Muscle of leg (tissue), 11 donors: ENCODE data around the gene PLCL1. TPM values are rescaled to one million over a fixed set of nuclear protein-coding genes. Genes with fewer than 3 reads are reported as not detected.

Experiments
- DNase-seq: peaks from one replicate; pipeline ENCODE4 v3.0.0; 2013
- H3K27ac ChIP-seq: one replicate; pipeline ENCODE4 v1.5.1; 2013; ENCODE audit warnings: mild to moderate bottlenecking, low read length, control low read depth
- H3K27me3 ChIP-seq: one replicate; pipeline ENCODE4 v1.6.1; 2013; ENCODE audit warnings: low read length; ENCODE audit not compliant: control insufficient read depth, insufficient read depth
- H3K36me3 ChIP-seq: one replicate; pipeline ENCODE4 v1.6.1; 2013; ENCODE audit warnings: low read length; ENCODE audit not compliant: control insufficient read depth, insufficient read depth
- H3K4me1 ChIP-seq: one replicate; pipeline ENCODE4 v1.6.1; 2013; ENCODE audit warnings: low read length; ENCODE audit not compliant: control insufficient read depth, insufficient read depth
- H3K4me3 ChIP-seq: one replicate; pipeline ENCODE4 v1.5.1; 2013; ENCODE audit warnings: low read length, control low read depth
- H3K9me3 ChIP-seq: replicated peaks from 2 replicates; pipeline ENCODE4 v1.6.1; 2013; ENCODE audit warnings: low read depth, low read length; ENCODE audit not compliant: control insufficient read depth
- WGBS: methylation state at CpG from one replicate; pipeline ENCODE4 v1.1.5; 2013; ENCODE audit warnings: missing lambda C conversion rate; ENCODE audit not compliant: insufficient coverage; 5-methylcytosine and 5-hydroxymethylcytosine counted together
- polyA plus RNA-seq, 8 donors: library from polyadenylated mRNA; unstranded; fragments of 120-200 nt; gene quantifications; one replicate each; pipeline versions ENCODE4 v1.2.1 to v1.2.3, GENCODE V29; 2013; ENCODE audit warnings: inconsistent platforms in 1 of 8, low replicate concordance in 1 of 8; ENCODE audit not compliant: insufficient read length in 8 of 8, insufficient read depth in 1 of 8
- total RNA-seq: library from RNA; stranded (reverse); fragments of 120-200 nt; gene quantifications from one replicate; pipeline ENCODE4 v1.2.4, GENCODE V29; 2013

The PLCL1 gene
- total and polyA plus RNA-seq, 9 donors, result 9.5 to 17.7 (median 12.7) TPM

DNA sequence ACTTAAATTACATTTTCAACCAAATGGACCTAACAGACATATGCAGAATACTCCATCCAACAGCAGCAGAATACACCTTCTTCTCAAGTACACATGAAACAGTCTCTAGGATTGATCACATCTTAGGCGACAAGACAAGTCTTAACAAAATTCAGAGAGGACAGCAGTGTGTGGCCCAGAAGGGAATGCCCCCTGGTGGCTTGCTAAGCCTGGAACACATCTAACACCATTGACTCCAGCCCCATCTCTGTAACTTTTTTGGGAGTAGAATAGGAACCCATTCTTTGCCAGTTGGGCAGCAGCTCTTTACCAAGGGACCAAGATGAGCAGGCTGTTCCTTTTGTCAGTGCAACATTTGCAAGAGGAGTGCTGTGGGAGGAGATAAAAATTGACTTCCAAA, 249.9 kb downstream of the PLCL1 start:
- WGBS, result no CpG with 5 or more reads among the region's 1 CpG
- Histone ChIP-seq H3K27me3 (no peaks in the 10 kb centered on the region), H3K4me1 (peaks cover 3% of the 10 kb centered on the region), H3K9me3 (no peaks in the 10 kb centered on the region), H3K4me3 (no peak overlapping the region), H3K27ac (peak overlapping the region; percentile 39), H3K36me3 (no peaks in the 10 kb centered on the region)
- peak; percentile 18 for DNase-seq

DNA sequence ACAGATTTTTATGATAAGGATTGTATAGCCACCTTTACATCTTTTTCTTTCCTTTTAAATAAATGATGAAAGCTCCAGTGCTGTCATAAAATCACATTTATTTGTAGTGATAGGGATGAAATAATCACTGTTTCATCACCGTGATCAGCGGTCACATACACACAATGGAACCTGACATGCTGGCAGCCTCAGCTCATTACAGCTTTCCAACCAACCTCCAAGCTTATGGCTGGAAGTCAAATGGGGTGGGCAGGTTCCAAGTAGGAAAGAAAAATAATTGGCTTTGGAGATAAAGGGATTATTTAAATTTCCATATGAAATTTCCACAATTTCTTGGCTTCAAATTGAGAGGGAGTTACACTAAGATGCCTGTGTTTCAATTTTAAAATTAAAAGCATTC, 251.3 kb downstream of the PLCL1 start:
- Histone ChIP-seq H3K27ac (no peak overlapping the region), H3K9me3 (no peaks in the 10 kb centered on the region), H3K27me3 (no peaks in the 10 kb centered on the region), H3K4me3 (no peak overlapping the region), H3K36me3 (no peaks in the 10 kb centered on the region), H3K4me1 (peaks cover 5% of the 10 kb centered on the region)
- DNase-seq, result peak; percentile 49
- no CpG with 5 or more reads among the region's 2 CpGs for WGBS

DNA sequence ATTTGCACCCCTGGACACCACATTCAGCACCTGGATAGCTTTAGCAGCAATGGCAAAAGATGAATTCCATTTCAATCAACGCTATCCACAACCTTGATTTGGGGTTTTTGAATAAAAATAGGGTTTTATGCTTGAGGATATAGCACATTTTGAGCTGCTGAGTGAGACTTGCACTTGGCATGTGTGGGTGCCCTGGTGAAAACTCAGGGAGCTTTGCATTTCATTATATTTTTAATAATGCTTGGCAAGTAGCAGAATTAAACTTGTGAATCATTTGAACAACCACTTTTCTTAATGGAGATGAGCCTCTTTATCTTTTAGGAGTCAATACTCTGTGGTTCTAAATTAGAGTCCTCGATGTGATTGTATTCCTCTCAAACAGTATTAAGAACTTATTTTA, 252.4 kb downstream of the PLCL1 start:
- no peak for DNase-seq
- H3K36me3 ChIP-seq, result no peaks in the 10 kb centered on the region
- H3K27me3 ChIP-seq, result no peaks in the 10 kb centered on the region
- no CpG with 5 or more reads among the region's 2 CpGs for WGBS
- H3K4me3 ChIP-seq, result no peak overlapping the region
- H3K4me1 ChIP-seq, result peaks cover 5% of the 10 kb centered on the region
- H3K27ac ChIP-seq, result no peak overlapping the region
- no peaks in the 10 kb centered on the region for H3K9me3 ChIP-seq

DNA sequence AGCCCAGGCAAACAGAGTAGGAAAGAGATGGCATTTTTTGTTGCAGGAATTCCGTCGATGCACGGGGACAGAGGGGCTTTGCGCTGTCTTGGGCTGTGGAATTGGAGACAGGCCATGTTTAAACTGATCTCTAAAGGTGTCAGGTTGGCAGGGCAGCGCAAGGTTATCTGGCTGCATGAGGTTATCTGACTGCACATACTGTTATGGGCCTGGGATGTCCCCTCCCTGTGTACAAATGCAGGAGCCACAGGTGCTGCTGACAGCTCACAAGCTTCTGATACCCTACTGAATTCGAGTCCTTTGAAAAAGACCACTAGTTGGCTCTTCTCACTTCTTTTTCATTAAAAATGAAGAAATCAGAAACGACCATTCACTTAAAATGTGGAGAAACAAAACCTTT, 255.4 kb downstream of the PLCL1 start:
- DNase-seq, result no peak
- no peak overlapping the region for H3K4me3 ChIP-seq
- no peaks in the 10 kb centered on the region for H3K27me3 ChIP-seq
- peaks cover 2% of the 10 kb centered on the region for H3K4me1 ChIP-seq
- WGBS, result 70% methylated on average over 6 of the region's 7 CpGs
- no peak overlapping the region for H3K27ac ChIP-seq
- H3K9me3 ChIP-seq, result no peaks in the 10 kb centered on the region
- H3K36me3 ChIP-seq, result no peaks in the 10 kb centered on the region

DNA sequence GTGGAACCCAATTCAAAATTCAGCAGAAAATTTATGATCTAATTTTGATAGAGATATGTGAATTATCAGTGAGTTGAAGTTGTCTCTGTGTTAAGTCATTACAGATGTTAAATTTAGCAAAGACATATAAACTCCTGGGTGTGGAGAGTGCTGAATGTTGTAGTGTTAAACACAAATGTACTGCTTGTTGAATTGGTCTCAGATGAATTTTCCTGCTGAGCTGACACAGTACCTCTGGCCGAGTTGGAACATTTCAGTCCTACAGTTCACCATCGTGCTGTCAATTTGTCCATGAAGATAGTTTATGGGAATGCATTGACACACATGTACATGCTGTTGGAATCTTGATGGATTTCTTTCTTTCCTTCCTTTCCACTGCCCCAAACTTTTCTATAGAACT, 255.9 kb downstream of the PLCL1 start:
- Histone ChIP-seq H3K27me3 (no peaks in the 10 kb centered on the region), H3K4me3 (no peak overlapping the region), H3K27ac (no peak overlapping the region), H3K9me3 (no peaks in the 10 kb centered on the region), H3K36me3 (no peaks in the 10 kb centered on the region), H3K4me1 (peaks cover 2% of the 10 kb centered on the region)
- WGBS, result no CpG with 5 or more reads among the region's 2 CpGs
- peak; percentile 21 for DNase-seq

DNA sequence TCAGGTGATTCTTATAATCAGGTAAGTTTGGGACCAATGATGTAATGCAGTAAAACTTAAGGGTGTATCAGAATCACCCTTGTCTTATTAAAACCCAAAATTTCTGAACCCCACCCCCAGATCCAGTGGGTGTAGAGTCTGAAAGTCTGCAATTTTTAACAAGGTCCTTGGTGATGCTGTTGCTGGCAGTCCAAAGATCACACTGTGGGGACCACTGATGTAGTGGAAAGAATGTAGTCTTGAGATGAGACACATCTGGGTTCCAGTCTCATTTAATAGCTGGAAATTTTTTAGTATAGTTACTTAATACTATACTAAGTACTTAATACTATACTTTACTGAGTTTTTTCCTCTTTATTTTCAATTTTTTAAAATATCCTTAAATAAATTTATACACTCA, 258.4 kb downstream of the PLCL1 start:
- Histone ChIP-seq H3K27me3 (no peaks in the 10 kb centered on the region), H3K4me1 (peaks cover 2% of the 10 kb centered on the region), H3K27ac (no peak overlapping the region), H3K4me3 (no peak overlapping the region), H3K9me3 (no peaks in the 10 kb centered on the region), H3K36me3 (no peaks in the 10 kb centered on the region)
- peak; percentile 17 for DNase-seq

DNA sequence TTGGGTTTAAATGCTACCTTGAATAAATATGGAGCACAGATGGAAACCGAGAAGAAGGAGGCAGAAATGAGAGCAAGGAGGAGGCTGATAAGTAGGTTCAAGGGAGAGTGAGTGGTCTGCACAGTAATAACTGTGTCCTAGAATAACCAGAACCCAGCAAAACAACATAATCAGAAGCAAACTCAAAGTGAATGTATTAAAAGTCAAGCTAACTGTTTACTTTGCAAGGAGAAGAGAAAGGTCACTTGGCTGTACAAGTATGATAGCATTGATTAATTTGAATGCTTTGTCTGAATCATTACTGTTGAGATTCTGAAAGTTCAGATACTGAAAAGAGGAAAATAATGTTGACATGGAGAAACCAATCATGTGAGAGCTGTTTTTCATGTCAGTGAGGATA, 258.8 kb downstream of the PLCL1 start:
- WGBS, result no CpG with 5 or more reads among the region's 1 CpG
- peaks cover 2% of the 10 kb centered on the region for H3K4me1 ChIP-seq
- H3K4me3 ChIP-seq, result no peak overlapping the region
- no peaks in the 10 kb centered on the region for H3K9me3 ChIP-seq
- no peaks in the 10 kb centered on the region for H3K36me3 ChIP-seq
- H3K27ac ChIP-seq, result no peak overlapping the region
- DNase-seq, result no peak
- H3K27me3 ChIP-seq, result no peaks in the 10 kb centered on the region

DNA sequence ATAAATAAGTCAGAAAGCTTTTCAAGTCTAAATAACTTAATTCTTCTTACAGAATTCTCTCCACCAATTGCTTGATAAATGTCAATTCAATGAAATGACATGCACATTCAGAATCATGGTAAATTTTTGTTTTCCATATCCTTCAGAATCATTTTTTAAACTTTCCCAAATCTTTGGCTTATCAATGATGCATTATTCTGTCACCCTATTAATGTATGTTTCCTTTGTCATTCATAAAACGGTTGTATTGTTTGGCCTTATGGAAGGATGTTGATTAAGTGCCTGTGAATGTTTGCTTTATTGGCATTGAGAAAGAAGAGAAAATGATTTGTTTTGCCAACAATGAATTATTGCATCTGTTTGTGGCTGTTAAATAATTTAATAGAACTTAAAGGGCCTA, 260.9 kb downstream of the PLCL1 start:
- DNase-seq, result no peak
- Histone ChIP-seq H3K4me1 (no peaks in the 10 kb centered on the region), H3K27ac (no peak overlapping the region), H3K36me3 (no peaks in the 10 kb centered on the region), H3K9me3 (no peaks in the 10 kb centered on the region), H3K27me3 (no peaks in the 10 kb centered on the region), H3K4me3 (no peak overlapping the region)
- no CpG with 5 or more reads among the region's 1 CpG for WGBS

DNA sequence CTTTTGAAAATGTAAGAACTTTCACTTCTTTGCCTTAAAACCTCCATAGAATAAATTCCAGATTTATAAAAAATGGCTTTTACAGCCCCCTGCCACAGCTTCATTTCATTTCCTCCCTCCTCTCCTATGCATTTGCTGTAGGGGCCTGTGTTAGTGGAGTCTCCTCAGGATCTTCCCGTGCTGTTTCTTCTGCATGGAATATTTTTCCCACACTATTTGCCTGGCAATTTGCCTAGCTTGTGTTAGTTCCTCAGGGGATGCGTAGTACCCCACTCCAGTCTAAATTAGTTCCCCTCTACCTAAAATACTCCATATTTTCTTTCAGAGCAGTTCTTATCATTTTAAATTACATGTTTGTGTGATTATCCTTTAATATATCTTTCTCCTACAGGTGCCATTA, 262.2 kb downstream of the PLCL1 start:
- no peak overlapping the region for H3K27ac ChIP-seq
- peak; percentile 24 for DNase-seq
- no peaks in the 10 kb centered on the region for H3K36me3 ChIP-seq
- WGBS, result 43% methylated on average over 1 of the region's 2 CpGs
- no peaks in the 10 kb centered on the region for H3K4me1 ChIP-seq
- H3K4me3 ChIP-seq, result no peak overlapping the region
- H3K27me3 ChIP-seq, result no peaks in the 10 kb centered on the region
- no peaks in the 10 kb centered on the region for H3K9me3 ChIP-seq

DNA sequence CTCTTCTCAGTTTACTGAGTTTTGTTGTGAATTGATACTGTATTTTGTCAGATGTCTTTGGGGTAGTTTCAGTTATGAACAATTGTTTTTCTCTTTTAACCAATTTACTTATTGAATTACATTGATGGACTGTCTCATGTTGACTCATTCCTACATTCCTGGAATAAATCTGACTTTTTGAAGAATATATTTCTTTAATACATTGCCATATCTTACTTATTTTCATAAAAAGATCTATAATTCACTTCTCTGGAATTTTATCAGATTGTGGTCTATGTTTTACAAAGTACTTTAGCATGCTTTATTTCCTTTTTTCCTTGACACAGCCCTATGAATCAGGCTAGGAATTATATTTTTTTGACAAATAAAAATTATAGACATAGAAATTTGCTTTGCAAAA, 268.3 kb downstream of the PLCL1 start:
- no peaks in the 10 kb centered on the region for H3K36me3 ChIP-seq
- no peaks in the 10 kb centered on the region for H3K4me1 ChIP-seq
- no peaks in the 10 kb centered on the region for H3K9me3 ChIP-seq
- H3K27me3 ChIP-seq, result no peaks in the 10 kb centered on the region
- DNase-seq, result no peak
- H3K27ac ChIP-seq, result no peak overlapping the region
- no peak overlapping the region for H3K4me3 ChIP-seq

DNA sequence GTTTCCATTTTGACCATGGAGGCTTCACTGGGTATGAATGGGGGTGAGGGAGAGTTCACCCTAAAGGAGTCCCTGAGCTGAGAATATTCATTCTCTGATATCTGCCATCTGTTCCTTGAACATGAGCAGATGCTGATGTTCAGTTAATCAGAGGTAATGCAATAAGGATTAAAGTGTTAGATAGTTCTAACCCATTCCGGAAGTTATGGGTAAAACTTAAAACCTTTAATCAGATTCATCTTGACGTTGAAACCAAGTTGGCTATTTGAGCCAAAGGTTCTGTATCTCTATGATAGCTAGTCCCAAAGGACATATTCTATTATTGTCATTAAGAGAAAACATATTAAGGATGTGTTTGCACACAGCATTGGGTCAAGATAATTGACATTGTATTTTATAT, 268.9 kb downstream of the PLCL1 start:
- H3K27me3 ChIP-seq, result no peaks in the 10 kb centered on the region
- no peak overlapping the region for H3K27ac ChIP-seq
- no peak overlapping the region for H3K4me3 ChIP-seq
- H3K36me3 ChIP-seq, result no peaks in the 10 kb centered on the region
- H3K4me1 ChIP-seq, result no peaks in the 10 kb centered on the region
- DNase-seq, result no peak
- WGBS, result no CpG with 5 or more reads among the region's 2 CpGs
- H3K9me3 ChIP-seq, result no peaks in the 10 kb centered on the region
